IPS-15b (cell line): ENCODE data around the gene NEIL1.
"Not testable (repeated sequence)": the region's sequence is repeated elsewhere in the genome, so short reads cannot be mapped to it uniquely, and the experiment has no call there.

Experiments
- H3K27me3 ChIP-seq: one replicate; pipeline ENCODE4 v1.6.1; 2013; ENCODE audit warnings: low read length; ENCODE audit not compliant: control insufficient read depth, insufficient read depth
- H3K36me3 ChIP-seq: one replicate; pipeline ENCODE4 v1.6.1; 2013; ENCODE audit warnings: low read length; ENCODE audit not compliant: control insufficient read depth, insufficient read depth
- H3K4me1 ChIP-seq: one replicate; pipeline ENCODE4 v1.6.1; 2013; ENCODE audit warnings: mild to moderate bottlenecking, low read length; ENCODE audit not compliant: control insufficient read depth, insufficient read depth
- H3K4me3 ChIP-seq: one replicate; pipeline ENCODE4 v1.5.1; 2013; ENCODE audit warnings: low read depth, low read length
- H3K9ac ChIP-seq: one replicate; pipeline ENCODE4 v1.6.1; 2013; ENCODE audit warnings: low read depth, mild to moderate bottlenecking, low read length
- H3K9me3 ChIP-seq: one replicate; pipeline ENCODE4 v1.6.1; 2013; ENCODE audit warnings: mild to moderate bottlenecking, low read length; ENCODE audit not compliant: control insufficient read depth, insufficient read depth

NEIL1 gene

GRCh38 chr15:75368689-75369239 is 21.9 kb downstream of the NEIL1 start:
- Histone ChIP-seq H3K27me3 (no peaks in the 10 kb centered on the region), H3K4me1 (peaks cover 9% of the 10 kb centered on the region), H3K9me3 (no peaks in the 10 kb centered on the region), H3K4me3 (peak overlapping the region; percentile 87), H3K9ac (peak overlapping the region; percentile 92), H3K36me3 (peaks cover 19% of the 10 kb centered on the region)

- H3K36me3 ChIP-seq = peaks cover 19% of the 10 kb centered on the region
- peak overlapping the region; percentile 87 for H3K4me3 ChIP-seq
- H3K4me1 ChIP-seq = peaks cover 9% of the 10 kb centered on the region
- no peak overlapping the region for H3K9ac ChIP-seq
- no peaks in the 10 kb centered on the region for H3K27me3 ChIP-seq
- no peaks in the 10 kb centered on the region for H3K9me3 ChIP-seq
These were observed 23.2 kb downstream of the NEIL1 start for GRCh38 chr15:75369897-75370581.

- Histone ChIP-seq H3K4me3 (no peak overlapping the region), H3K4me1 (peaks cover 9% of the 10 kb centered on the region), H3K36me3 (peaks cover 20% of the 10 kb centered on the region), H3K9me3 (no peaks in the 10 kb centered on the region), H3K9ac (no peak overlapping the region), H3K27me3 (no peaks in the 10 kb centered on the region)
These were observed 24.6 kb downstream of the NEIL1 start for GRCh38 chr15:75371486-75371885.

GRCh38 chr15:75371901-75372688 is 25.3 kb downstream of the NEIL1 start:
- Histone ChIP-seq H3K36me3 (peaks cover 20% of the 10 kb centered on the region), H3K9me3 (no peaks in the 10 kb centered on the region), H3K4me1 (peaks cover 9% of the 10 kb centered on the region), H3K4me3 (no peak overlapping the region), H3K27me3 (no peaks in the 10 kb centered on the region), H3K9ac (no peak overlapping the region)

GRCh38 chr15:75380773-75381172 is 33.9 kb downstream of the NEIL1 start:
- no peaks in the 10 kb centered on the region for H3K27me3 ChIP-seq
- no peaks in the 10 kb centered on the region for H3K9me3 ChIP-seq
- no peak overlapping the region for H3K9ac ChIP-seq
- H3K4me3 ChIP-seq = no peak overlapping the region
- H3K4me1 ChIP-seq = no peaks in the 10 kb centered on the region
- peaks cover 21% of the 10 kb centered on the region for H3K36me3 ChIP-seq

- H3K9me3 ChIP-seq, H3K4me1 ChIP-seq, H3K9ac ChIP-seq, H3K27me3 ChIP-seq, H3K4me3 ChIP-seq: not testable (repeated sequence)
- H3K36me3 ChIP-seq = peaks cover 31% of the 10 kb centered on the region
These were observed 37.1 kb downstream of the NEIL1 start for GRCh38 chr15:75383986-75384385.

- Histone ChIP-seq H3K27me3 (no peaks in the 10 kb centered on the region), H3K9me3 (no peaks in the 10 kb centered on the region), H3K4me1 (no peaks in the 10 kb centered on the region), H3K4me3 (no peak overlapping the region), H3K36me3 (peaks cover 51% of the 10 kb centered on the region), H3K9ac (no peak overlapping the region)
These were observed 43.0 kb downstream of the NEIL1 start for GRCh38 chr15:75389791-75390382.

GRCh38 chr15:75397494-75397893 is 50.7 kb downstream of the NEIL1 start:
- Histone ChIP-seq H3K9me3 (no peaks in the 10 kb centered on the region), H3K9ac (no peak overlapping the region), H3K36me3 (peaks cover 54% of the 10 kb centered on the region), H3K4me3 (no peak overlapping the region), H3K27me3 (no peaks in the 10 kb centered on the region), H3K4me1 (no peaks in the 10 kb centered on the region)

GRCh38 chr15:75403892-75404291 is 57.1 kb downstream of the NEIL1 start:
- Histone ChIP-seq H3K4me1 (no peaks in the 10 kb centered on the region), H3K9me3 (no peaks in the 10 kb centered on the region), H3K9ac (no peak overlapping the region), H3K27me3 (no peaks in the 10 kb centered on the region), H3K4me3 (no peak overlapping the region), H3K36me3 (peaks cover 34% of the 10 kb centered on the region)
